Measurements from ENCODE around the gene WDR46. TPM values are rescaled to one million over a fixed set of nuclear protein-coding genes. Genes with fewer than 3 reads are reported as not detected.
A peak's percentile ranks its signal among the peaks of the same experiment; 100 is the strongest.

WDR46 gene
- total and polyA plus RNA-seq, 10 of the 15 experiments (the other 5 are each of a cell fraction or from before 2014, with no cell fraction given) = 10.1 to 147 (median 86.0) TPM

GRCh38 chr6:33317669-33318425 is 28.8 kb upstream of the WDR46 start, which contains the start of gene ZBTB22:
ZBTB22 (minus strand) TSS chr6:33317744; CDS start chr6:33316916, 828 bp downstream.
- ChIA-PET RAD21 (ENCODE audit: unreplicated experiment) (interaction anchor here (0.7 to 2.8 kb wide), 16 partner anchors 8 to 303 kb away, joined by 3 to 22 read pairs (median 4); partner anchors contain the start of genes B3GALT4, ITPR3, PFDN6 and RGL2), SMC1A (ENCODE audit: uncharacterized antibody, unreplicated experiment) (interaction anchor here (0.6 to 1.5 kb wide), 8 partner anchors 18 to 377 kb away, joined by 3 to 13 read pairs (median 4); partner anchors contain the start of genes PFDN6 and WDR46), CTCF (interaction anchor here (0.6 to 2.7 kb wide), 9 partner anchors 17 to 137 kb away, joined by 3 to 19 read pairs (median 4); partner anchors contain the start of genes B3GALT4, CUTA, RING1 and VPS52), POLR2A (interaction anchor here (0.5 to 2.0 kb wide), 21 partner anchors 9 to 1322 kb away, joined by 3 to 12 read pairs (median 5); partner anchors contain the start of genes B3GALT4, HLA-DPA1, HLA-DPB1 and HSD17B8)
- no TSS peak for BruUV-seq (replicated peaks)
- Histone ChIP-seq H4K20me1 (ENCODE audit: control insufficient read depth, insufficient read depth) (0 out of 2 replicates have a peak, but pooled peaks cover 3% of the 10 kb centered on the region), H3K27me3 (replicated peaks in 1 of 2; ENCODE audit: control insufficient read depth in 2 of 2, insufficient read depth in 2 of 2, low read length in 1 of 2) (no peaks in the 10 kb centered on the region), H3K9ac (ENCODE audit: control insufficient read depth, insufficient read depth, low read length) (peak within 1 kb of the TSS; percentile 72; the same call in 1 of the 2 replicates), H3K27ac (ENCODE audit: control insufficient read depth, insufficient read depth) (peak within 1 kb of the TSS; percentile 74), H3K4me3 (peak within 1 kb of the TSS; percentile 63), H3K79me2 (ENCODE audit: control insufficient read depth, insufficient read depth, low read length) (peaks cover 54% of the 10 kb centered on the region), H3K4me1 (ENCODE audit: control insufficient read depth, insufficient read depth, low read length) (peaks cover 35% of the 10 kb centered on the region), H3K36me3 (ENCODE audit: control insufficient read depth in 2 of 2, insufficient read depth in 2 of 2, low read length in 1 of 2) (peaks cover 12 to 16% of the 10 kb centered on the region in 2 experiments; a peak in 3 of 4 replicates), H3K4me2 (ENCODE audit: control insufficient read depth, insufficient read depth) (peak within 1 kb of the TSS; percentile 75), H2AFZ (ENCODE audit: control insufficient read depth, low read depth, low read length) (peak within 1 kb of the TSS; percentile 73), H3K9me3 (replicated peaks; ENCODE audit: control insufficient read depth, insufficient read depth, low read length) (no peaks in the 10 kb centered on the region)
- intact Hi-C loops (cut with micrococcal nuclease; ENCODE audit: unreplicated experiment) (loop anchor here (5.0 kb wide), 1 partner anchor 99 kb away; the partner anchor contains the start of gene CUTA), in situ Hi-C loops (cut with MboI) (no loop called here)
- DNase-seq (ENCODE audit: low read depth, low spot score) (peak; percentile 94), FAIRE-seq (peak; percentile 95), ATAC-seq (peak; percentile 69)
- under 1% methylated on average over 29 of the region's 44 CpGs for WGBS (ENCODE audit: insufficient coverage, insufficient replicate concordance, low lambda C conversion rate, missing lambda C conversion rate)
- TF ChIP-seq IKZF1 (conservative IDR thresholded peaks at IDR 0.05) = no peak; the same call in 1 of the 2 replicates
- TF ChIP-seq GATAD2B (conservative IDR thresholded peaks at IDR 0.05; ENCODE audit: low read depth) = no peak
- TF ChIP-seq NR2C2 (IDR thresholded peaks at IDR 0.05; ENCODE audit: borderline replicate concordance, control insufficient read depth, insufficient read length, low read depth) = no peak
- TF ChIP-seq HCFC1 (IDR thresholded peaks at IDR 0.05; ENCODE audit: low read length) = peak; percentile 42; the same call in 1 of the 2 replicates
- TF ChIP-seq WRNIP1 (IDR thresholded peaks at IDR 0.05; ENCODE audit: borderline replicate concordance, low read depth, low read length) = peak; percentile 97; the same call in 1 of the 2 replicates
- TF ChIP-seq, protein P1, sequence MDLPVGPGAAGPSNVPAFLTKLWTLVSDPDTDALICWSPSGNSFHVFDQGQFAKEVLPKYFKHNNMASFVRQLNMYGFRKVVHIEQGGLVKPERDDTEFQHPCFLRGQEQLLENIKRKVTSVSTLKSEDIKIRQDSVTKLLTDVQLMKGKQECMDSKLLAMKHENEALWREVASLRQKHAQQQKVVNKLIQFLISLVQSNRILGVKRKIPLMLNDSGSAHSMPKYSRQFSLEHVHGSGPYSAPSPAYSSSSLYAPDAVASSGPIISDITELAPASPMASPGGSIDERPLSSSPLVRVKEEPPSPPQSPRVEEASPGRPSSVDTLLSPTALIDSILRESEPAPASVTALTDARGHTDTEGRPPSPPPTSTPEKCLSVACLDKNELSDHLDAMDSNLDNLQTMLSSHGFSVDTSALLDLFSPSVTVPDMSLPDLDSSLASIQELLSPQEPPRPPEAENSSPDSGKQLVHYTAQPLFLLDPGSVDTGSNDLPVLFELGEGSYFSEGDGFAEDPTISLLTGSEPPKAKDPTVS (IDR thresholded peaks at IDR 0.05; ENCODE audit: low read depth, low read length) = peak; percentile 76; the same call in 1 of the 2 replicates
- peak; percentile 45 for TF ChIP-seq KLF5 (IDR thresholded peaks at IDR 0.05; ENCODE audit: partially characterized antibody)
- peak; percentile 29; the same call in 1 of the 2 replicates for TF ChIP-seq PML (IDR thresholded peaks at IDR 0.05; ENCODE audit: low read length)
- TF ChIP-seq ZNF384 (IDR thresholded peaks at IDR 0.05; ENCODE audit: borderline replicate concordance, low read depth, low read length) = peak; percentile 83; the same call in 1 of the 2 replicates
- no peak for TF ChIP-seq KDM1A (IDR thresholded peaks at IDR 0.05; ENCODE audit: borderline replicate concordance)
- TF ChIP-seq PAX5 (IDR thresholded peaks at IDR 0.05; ENCODE audit: borderline replicate concordance, low read depth, low read length) = 0 out of 2 replicates have a peak, but pooled peaks have one; percentile 12
- TF ChIP-seq, protein P2, sequence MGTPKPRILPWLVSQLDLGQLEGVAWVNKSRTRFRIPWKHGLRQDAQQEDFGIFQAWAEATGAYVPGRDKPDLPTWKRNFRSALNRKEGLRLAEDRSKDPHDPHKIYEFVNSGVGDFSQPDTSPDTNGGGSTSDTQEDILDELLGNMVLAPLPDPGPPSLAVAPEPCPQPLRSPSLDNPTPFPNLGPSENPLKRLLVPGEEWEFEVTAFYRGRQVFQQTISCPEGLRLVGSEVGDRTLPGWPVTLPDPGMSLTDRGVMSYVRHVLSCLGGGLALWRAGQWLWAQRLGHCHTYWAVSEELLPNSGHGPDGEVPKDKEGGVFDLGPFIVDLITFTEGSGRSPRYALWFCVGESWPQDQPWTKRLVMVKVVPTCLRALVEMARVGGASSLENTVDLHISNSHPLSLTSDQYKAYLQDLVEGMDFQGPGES (IDR thresholded peaks at IDR 0.05) = peak; percentile 35; the same call in 1 of the 2 replicates
- TF ChIP-seq ZNF217 (IDR thresholded peaks at IDR 0.05) = no peak
- TF ChIP-seq CHD1 (IDR thresholded peaks at IDR 0.05; ENCODE audit: low read depth, low read length) = no peak
- TF ChIP-seq NFYB (IDR thresholded peaks at IDR 0.05; ENCODE audit: insufficient read depth, low read depth, low read length) = peak; percentile 89
- peak; percentile 73; the same call in 1 of the 2 replicates for TF ChIP-seq POLR2AphosphoS2 (IDR thresholded peaks at IDR 0.05; ENCODE audit: low read depth, low read length)
- TF ChIP-seq, protein P3, sequence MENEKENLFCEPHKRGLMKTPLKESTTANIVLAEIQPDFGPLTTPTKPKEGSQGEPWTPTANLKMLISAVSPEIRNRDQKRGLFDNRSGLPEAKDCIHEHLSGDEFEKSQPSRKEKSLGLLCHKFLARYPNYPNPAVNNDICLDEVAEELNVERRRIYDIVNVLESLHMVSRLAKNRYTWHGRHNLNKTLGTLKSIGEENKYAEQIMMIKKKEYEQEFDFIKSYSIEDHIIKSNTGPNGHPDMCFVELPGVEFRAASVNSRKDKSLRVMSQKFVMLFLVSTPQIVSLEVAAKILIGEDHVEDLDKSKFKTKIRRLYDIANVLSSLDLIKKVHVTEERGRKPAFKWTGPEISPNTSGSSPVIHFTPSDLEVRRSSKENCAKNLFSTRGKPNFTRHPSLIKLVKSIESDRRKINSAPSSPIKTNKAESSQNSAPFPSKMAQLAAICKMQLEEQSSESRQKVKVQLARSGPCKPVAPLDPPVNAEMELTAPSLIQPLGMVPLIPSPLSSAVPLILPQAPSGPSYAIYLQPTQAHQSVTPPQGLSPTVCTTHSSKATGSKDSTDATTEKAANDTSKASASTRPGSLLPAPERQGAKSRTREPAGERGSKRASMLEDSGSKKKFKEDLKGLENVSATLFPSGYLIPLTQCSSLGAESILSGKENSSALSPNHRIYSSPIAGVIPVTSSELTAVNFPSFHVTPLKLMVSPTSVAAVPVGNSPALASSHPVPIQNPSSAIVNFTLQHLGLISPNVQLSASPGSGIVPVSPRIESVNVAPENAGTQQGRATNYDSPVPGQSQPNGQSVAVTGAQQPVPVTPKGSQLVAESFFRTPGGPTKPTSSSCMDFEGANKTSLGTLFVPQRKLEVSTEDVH (IDR thresholded peaks at IDR 0.05; ENCODE audit: low read depth, partially characterized antibody) = peak; percentile 53

Measured in GM12878 (cell line).